ENCODE data around the gene SPATA46.
"Not testable (repeated sequence)": the region's sequence is repeated elsewhere in the genome, so short reads cannot be mapped to it uniquely, and the experiment has no call there.

The SPATA46 gene

GRCh38 chr1:162376691-162377090, at the start of gene SPATA46:
TSS of gene SPATA46 (minus strand) at chr1:162376854. CDS start at chr1:162376790, 64 bp downstream.
- DNase-seq, result no peak

- DNase-seq, result no peak
Observed at GRCh38 chr1:162422662-162423375, 46.2 kb upstream of the SPATA46 start.

DNA sequence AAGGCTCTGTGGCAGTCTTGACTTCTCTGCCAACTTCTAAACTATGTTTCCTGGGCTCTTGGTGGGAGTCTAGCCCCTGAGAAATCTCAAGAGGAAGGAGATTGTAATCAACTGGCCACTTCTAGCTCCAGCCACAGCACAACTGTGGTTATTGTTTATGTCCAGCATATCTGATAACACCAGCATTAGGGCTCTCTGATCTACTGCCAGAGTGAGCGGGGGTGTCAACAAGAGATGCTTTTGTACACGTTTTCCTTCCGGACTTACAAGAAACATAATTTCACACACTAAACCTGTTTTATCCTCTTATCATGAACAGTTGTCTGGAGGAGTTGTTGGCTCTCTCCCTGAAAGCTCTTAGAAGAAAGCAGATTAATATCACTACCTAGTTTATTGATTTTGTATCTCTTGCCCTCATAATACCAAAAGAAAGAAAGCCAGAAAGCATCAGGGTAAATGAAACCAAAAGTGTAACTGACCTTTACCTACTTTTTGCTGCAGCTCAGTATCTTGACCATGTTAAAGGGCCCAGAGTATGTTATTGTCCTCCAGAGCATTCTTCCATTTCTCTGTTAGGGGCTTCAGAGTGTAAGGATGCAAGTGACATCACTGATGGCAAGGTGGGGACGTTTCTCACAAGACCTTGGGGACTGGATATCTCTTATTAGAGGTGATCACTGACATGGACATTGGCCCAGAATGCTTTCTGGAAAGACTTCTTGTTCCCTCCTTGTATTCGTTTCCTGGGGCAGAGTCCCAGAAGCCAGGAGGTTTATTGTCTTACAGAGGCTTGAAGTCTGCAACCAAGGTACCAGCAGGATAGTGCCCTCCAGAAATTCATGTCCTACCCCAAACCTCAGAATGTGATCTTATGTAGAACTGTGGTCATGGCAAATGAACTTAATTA, 44.9 kb upstream of the SPATA46 start:
- DNase-seq, result no peak

GRCh38 chr1:162420120-162420519, 43.5 kb upstream of the SPATA46 start:
- no peak for DNase-seq

DNA sequence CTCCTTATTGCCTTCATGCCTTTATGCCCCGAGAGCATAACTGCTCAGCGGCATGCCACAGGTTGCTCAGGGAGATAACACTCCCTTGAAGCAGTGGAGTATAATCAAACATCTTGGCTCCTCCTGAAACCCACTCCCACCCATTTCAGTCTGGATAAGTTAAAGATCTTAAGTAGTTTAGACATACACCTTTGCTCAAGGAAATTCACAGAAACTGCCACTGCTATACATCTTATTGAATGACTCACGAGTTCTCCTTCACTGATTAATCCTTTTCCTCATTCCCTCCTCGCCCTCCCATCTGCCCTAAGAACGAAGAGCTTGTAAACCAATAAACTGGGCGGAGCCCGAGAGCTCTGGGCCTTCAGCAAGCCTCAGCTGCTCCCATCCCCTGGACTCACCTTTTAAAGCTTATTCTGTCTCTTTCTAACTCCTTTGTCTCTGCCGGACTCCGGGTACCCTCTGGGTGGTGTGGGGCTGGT, 42.8 kb upstream of the SPATA46 start:
- DNase-seq, result not testable (repeated sequence)

DNA sequence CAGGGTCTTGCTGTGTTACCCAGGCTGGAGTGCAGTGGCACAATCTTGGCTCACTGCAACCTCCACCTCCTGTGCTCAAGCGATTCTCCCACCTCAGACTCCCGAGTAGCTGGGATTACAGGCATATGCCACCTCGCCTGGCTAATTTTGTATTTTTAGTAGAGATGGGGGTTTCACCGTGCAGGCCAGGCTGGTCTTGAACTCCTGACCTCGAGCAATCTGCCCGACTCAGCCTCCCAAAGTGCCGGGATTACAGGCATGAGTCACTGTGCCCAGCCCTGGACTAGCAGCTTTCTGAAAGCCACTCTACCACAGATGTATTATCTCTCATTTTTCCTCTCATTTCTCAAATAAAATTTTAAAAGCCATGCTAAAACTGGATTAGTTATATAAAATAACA, 41.9 kb upstream of the SPATA46 start:
- not testable (repeated sequence) for DNase-seq

DNA sequence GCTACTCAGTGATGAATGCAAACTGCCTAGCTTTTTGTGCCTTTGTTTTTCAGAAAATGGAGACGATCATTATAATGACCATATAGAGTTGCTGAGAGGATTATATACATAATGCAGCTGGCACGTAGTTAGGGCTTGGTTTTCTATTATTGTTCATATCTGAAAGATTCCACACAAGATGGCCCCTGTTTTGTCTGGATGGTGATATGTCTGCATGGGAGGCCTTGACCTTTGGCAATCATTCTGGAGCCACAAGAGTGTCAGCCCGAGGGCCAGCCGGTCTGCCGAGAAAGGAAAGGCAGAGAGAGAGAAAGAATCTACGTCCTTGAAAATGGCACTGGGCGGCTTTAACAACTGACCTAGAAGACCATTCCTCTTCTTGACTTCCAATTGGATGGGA, 41.0 kb upstream of the SPATA46 start:
- no peak for DNase-seq

GRCh38 chr1:162416909-162417308, 40.3 kb upstream of the SPATA46 start:
- DNase-seq, result no peak

DNA sequence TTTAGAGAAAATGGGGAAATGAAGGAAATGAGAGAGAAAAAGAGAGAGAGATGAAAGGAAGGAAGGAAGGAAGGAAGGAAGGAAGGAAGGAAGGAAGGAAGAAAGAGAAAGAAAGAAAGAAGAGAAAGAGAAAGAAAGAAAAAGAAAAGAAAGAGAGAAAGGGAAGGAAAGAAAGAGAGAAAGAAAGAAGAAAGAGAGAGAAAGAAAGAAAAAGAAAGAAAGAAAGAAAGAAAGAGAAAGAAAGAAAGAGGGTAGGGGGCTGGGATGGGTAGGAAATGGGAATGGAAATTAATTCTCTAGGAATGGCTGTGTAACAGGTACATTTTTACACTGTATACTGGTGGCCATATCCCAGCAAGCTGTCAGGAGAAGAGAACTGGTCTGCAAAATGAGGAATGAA, 39.6 kb upstream of the SPATA46 start:
- DNase-seq, result no peak

- DNase-seq, result no peak
Observed at GRCh38 chr1:162412002-162412401, 35.3 kb upstream of the SPATA46 start, which contains the start of gene SH2D1B. TSS of gene SH2D1B (minus strand) at chr1:162412136. CDS start at chr1:162412016, 120 bp downstream.

- DNase-seq, result no peak
Observed at GRCh38 chr1:162407539-162407938, 30.9 kb upstream of the SPATA46 start.

DNA sequence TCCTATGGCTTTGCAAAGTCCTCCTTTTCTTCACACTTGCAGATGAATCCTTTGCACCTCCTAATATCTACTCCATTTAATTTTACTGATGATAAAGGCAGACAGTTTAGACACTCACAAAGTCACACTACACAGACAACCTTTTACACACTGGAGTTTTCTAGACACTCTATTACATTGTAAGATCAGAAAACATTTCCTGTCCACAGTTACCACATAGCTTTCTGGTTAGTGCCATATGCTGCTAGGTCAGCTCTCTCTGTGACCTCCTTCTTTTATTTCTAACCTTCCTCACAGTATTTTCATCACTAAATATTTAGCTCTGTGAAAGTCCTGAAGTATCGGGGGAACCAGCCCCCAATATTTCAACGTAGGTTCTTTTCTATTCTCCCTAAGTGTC, 30.2 kb upstream of the SPATA46 start:
- no peak for DNase-seq

DNA sequence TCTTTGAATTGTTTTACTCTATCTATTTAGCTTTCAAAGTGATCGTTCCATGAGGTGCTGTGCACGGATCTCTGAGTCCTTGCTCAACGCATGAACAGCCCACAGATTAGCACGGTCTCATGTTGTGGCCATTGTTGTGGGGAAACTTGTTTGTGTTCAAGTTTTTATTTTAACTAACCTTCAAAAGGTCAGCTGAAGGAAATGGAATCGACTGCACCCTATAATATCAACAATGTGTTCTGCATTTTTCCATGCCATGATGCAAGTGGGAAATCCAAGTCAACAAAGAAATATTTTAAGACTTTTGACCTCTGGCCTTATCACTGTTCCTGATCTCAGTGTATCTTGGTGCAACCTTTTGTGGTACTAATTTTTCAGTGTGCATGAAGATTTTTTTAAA, 29.1 kb upstream of the SPATA46 start:
- no peak for DNase-seq

DNA sequence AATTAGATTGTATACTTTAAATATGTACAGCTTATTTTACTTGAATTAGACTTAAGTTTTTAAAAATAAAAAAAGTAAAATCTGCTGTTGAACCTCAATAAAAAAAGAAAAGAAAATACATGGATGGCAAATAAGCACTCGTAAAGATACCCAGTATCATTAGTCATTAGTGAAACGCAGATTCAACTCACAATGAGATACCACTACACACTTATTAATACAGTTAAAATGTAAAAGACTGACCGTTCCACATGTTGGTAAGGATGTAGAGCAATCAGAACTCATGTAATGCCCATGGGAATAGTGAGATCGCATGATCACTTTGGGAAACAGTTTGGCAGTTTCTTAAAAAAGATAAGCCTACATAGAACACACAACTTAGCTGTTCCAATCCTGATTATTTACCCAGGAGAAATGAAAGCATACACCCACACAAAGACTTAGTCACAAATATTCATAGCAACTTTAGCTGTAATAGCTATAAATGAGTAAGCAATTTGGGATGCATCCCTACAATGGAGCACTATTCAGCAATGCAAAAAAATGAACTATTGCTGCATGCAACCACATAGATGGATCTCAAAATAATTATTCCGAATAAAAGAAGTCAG, 28.0 kb upstream of the SPATA46 start:
- no peak for DNase-seq

DNA sequence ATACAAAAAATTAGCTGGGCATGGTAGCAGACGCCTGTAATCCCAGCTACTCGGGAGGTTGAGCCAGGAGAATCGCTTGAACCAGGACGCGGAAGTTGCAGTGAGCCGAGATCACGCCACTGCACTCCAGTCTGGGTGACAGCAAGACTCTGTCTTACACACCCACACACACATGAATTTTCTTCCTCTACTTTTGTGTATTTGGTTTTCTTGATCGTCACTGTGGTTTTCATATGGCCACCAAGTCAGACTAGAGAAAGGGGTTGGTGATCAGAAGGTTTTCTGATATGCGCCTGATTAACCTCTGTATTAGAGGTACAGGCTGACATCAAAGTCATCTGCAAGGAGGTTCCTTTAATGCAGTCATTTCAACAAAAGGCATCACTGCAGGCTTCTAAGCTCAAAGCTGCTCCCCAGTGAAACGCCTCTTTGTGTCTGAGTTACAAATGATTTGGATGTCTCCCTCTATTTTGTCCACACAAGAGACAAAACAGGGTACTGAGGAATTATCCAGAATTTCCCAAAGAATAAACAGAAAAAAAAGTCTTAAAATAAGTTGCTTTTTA, 24.2 kb upstream of the SPATA46 start:
- no peak for DNase-seq

DNA sequence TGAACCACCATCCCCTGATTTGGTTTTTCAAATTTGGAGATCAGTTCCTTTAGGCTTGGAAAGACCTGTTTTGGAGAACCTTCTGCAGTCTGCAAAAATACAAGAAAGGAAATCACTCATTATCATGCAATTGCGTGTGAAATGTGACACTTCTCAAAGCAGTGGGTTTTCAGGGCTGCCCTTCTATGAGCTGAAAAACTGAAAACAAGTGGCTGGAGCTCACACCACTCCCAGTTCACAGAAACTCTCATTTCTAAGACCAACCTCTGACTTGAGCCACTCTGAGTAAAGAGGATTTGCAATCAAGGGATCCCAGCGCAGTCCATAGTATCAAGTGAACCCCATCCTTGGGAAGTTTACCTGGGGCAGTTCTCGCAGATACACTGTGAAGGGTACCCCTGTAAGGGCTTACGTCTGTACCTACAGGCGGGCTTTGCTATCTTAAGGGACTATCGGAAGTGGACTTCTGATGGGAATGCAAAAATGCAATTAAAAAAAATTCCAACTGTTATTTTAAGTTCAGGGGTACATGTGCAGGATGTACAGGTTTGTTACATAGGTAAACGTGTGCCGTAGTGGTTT, 22.4 kb upstream of the SPATA46 start:
- no peak for DNase-seq

- DNase-seq, result no peak
Observed at GRCh38 chr1:162397943-162398560, 21.4 kb upstream of the SPATA46 start.

- DNase-seq, result no peak
Observed at GRCh38 chr1:162397039-162397448, 20.4 kb upstream of the SPATA46 start.

DNA sequence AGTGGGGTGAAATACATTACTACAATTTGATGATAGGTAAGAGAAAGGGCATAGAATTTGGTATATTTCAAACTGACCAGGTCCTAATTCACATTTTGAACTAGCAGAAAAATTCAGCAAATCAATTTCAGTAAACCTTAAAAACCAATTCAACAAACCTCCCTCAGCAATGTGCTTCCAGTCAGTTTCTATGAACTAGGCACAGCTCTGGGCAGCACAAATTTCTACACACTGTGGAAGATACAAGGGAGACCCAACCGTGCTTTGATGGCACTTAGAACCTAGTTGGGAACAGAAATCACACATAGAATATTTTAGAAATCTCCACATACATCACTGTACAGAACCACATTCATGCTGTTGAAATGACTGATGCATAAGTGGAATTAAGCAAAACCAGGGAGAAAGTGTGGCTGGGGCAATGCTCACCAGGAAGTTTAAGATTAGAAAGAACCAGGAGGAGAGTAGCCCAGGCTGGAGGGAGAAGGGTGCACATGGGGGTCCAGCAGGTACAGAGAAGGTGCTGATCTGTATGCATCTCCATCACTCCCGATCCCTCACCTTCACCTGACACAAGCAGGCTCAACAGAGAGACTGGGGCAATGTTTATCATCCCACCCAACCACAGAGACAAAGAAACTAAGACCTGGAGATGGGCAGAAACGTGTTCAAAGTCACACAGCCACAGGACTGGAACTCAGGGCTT, 19.7 kb upstream of the SPATA46 start:
- no peak for DNase-seq

DNA sequence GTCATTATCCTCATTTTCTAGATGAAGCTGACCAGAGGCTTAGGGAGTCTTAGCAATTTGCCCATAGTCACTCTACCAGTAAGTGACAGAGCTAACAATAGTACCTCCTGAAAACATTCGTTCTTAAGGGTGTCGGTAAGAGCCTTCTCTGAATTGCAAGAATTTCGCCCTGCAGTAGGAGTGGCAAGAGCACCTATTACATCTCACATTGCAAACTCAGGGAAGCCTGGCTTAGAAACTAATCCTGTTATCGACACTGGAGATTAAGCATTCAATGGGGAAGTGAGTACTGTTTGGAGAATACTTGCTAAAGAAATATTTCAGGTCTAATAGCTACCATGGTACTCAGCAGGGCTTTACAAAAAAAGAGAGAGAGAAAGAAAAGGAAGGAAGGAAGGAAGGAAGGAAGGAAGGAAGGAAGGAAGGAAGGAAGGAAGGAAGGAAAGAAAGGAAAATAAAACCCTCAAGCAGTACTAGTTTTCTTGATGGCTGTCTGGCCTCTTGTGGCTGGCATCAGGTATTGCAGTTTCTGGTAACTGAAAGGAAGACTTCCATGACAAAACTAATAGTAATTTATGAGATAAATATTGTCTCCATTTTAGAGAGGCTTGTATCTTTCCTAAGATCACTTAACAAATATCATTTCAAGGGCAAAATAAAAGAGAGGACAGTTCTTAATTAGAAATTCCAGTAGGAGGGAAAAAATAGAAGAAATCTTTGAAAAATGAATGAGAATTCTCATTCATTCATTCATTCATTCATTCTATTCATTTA, 15.3 kb upstream of the SPATA46 start:
- DNase-seq, result no peak
